GM13976 (cell line): ENCODE measurements around the gene ANKHD1.

ENCODE experiments used
- DNase-seq: peaks from one replicate; pipeline ENCODE4 v3.0.0; 2012; ENCODE audit warnings: low spot score
- CTCF ChIP-seq: IDR thresholded peaks from 2 replicates; pipeline ENCODE4 v1.5.1; 2012; ENCODE audit warnings: borderline replicate concordance, mild to moderate bottlenecking; ENCODE audit not compliant: insufficient read depth; ENCODE audit errors: extremely low read depth, missing control alignments, control extremely low read depth
- in situ Hi-C: fragments of 300-500 bp; cut with MboI; formaldehyde crosslinking; loops from one replicate; pipeline ENCODE4 v1.12.0; 2022; ENCODE audit warnings: low sequenced_read_pairs, mixed read lengths, inconsistent platforms; ENCODE audit not compliant: unreplicated experiment

The ANKHD1 gene

GRCh38 chr5:140497897-140498296 is 96.3 kb downstream of the ANKHD1 start:
- no peak for TF ChIP-seq CTCF
- DNase-seq = no peak
- in situ Hi-C loops = no loop called here

- DNase-seq = no peak
- TF ChIP-seq CTCF = no peak
- in situ Hi-C loops = no loop called here
Observed at GRCh38 chr5:140498591-140498990, 97.0 kb downstream of the ANKHD1 start.

GRCh38 chr5:140502834-140503233 is 101.2 kb downstream of the ANKHD1 start:
- DNase-seq = no peak
- in situ Hi-C loops = no loop called here
- TF ChIP-seq CTCF = no peak

DNA sequence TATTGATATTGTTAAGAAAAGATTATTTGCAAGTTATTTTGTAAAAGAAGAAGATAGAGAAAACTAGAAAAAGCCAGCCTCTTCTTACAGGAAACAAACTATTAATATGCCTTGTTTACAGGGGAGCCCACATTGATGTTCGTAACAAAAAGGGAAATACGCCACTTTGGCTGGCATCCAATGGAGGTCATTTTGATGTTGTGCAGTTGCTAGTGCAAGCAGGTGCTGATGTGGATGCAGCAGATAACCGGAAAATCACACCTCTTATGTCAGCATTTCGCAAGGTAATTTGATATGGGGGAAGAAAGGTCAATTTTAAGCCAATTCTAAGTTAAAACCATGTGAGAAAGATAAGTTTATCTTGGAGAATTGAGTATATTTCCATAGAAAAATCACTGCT is 108.3 kb downstream of the ANKHD1 start:
- no peak for TF ChIP-seq CTCF
- in situ Hi-C loops = no loop called here
- no peak for DNase-seq

GRCh38 chr5:140513124-140513523 is 111.5 kb downstream of the ANKHD1 start:
- in situ Hi-C loops = no loop called here
- no peak for TF ChIP-seq CTCF
- DNase-seq = no peak

GRCh38 chr5:140524003-140524402 is 122.4 kb downstream of the ANKHD1 start:
- in situ Hi-C loops = no loop called here
- TF ChIP-seq CTCF = no peak
- no peak for DNase-seq

DNA sequence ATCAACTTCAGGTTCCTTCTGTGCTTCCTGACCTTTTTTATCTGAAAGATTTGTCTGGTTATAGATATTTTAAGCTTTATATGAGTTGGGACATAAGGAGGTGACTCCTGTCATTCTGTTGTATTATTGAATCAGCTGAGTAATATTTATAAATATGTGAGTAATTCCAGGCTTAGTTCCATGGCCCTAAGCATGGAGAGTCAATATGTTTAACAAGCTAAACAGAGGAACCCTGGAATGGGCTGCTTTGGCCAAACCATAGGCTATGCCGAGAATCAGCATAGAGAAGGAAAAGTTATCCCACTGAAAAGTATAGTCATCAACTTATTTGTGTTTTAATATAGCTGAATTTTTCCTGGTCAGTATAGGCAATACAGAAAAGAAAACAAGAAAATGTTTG is 138.6 kb downstream of the ANKHD1 start:
- no peak for TF ChIP-seq CTCF
- DNase-seq = no peak
- in situ Hi-C loops = no loop called here
